WTC11 (cell line): Measurements from ENCODE around the gene CNTLN. TPM values are rescaled to one million over a fixed set of nuclear protein-coding genes. Genes with fewer than 3 reads are reported as not detected.

Experiments
- ATAC-seq: fragments of 200-7000 bp; cut with Tn5 transposase; 2 replicates; pipeline ENCODE4 v1.10.0; 2021; ENCODE audit warnings: mild to moderate bottlenecking, moderate library complexity
- CTCF ChIA-PET: fragments of 300-600 bp; sonication (Branson Sonifier 250); formaldehyde crosslinking; loops from one replicate; lab custom pipeline; 2021; ENCODE audit warnings: antibody characterized with exemption; lab: Charles Lee
- POLR2A ChIA-PET: fragments of 350-600 bp; sonication (Branson Sonifier 250); formaldehyde crosslinking; loops from one replicate; lab custom pipeline; 2021; ENCODE audit warnings: antibody characterized with exemption; lab: Charles Lee
- DNase-seq: peaks from one replicate; pipeline ENCODE4 v3.0.0; 2021; ENCODE audit warnings: low spot score
- H3K27ac Mint-ChIP-seq: 2 replicates; pipeline ENCODE4 v1.8.0; 2021; ENCODE audit warnings: mixed read lengths
- H3K27me3 Mint-ChIP-seq: 2 replicates; pipeline ENCODE4 v1.8.0; 2021; ENCODE audit warnings: low read depth, mild to moderate bottlenecking, moderate library complexity, mixed read lengths
- H3K36me3 Mint-ChIP-seq: 2 replicates; pipeline ENCODE4 v1.8.0; 2021; ENCODE audit warnings: mixed read lengths
- H3K4me1 Mint-ChIP-seq: 2 replicates; pipeline ENCODE4 v1.8.0; 2022; ENCODE audit warnings: mixed read lengths
- H3K4me3 Mint-ChIP-seq: 2 replicates; pipeline ENCODE4 v1.8.0; 2021; ENCODE audit warnings: mild to moderate bottlenecking, moderate library complexity, mixed read lengths
- H3K9me3 Mint-ChIP-seq: 2 replicates; pipeline ENCODE4 v1.8.0; 2021; ENCODE audit warnings: mixed read lengths
- ATF1 ChIP-seq: sonication (generic); formaldehyde crosslinking; IDR thresholded peaks from 2 replicates; pipeline ENCODE4 v1.8.1; 2023; ENCODE audit warnings: mild to moderate bottlenecking, moderate library complexity, missing genetic modification reagents
- CREB1 ChIP-seq: sonication (generic); formaldehyde crosslinking; IDR thresholded peaks from 2 replicates; pipeline ENCODE4 v1.8.0; 2023; ENCODE audit warnings: mild to moderate bottlenecking, missing genetic modification reagents
- ELF4 ChIP-seq: sonication (generic); formaldehyde crosslinking; IDR thresholded peaks from 2 replicates; pipeline ENCODE4 v1.8.1; 2022; ENCODE audit warnings: low read depth, mild to moderate bottlenecking, moderate library complexity, missing genetic modification reagents
- ESRRA ChIP-seq: sonication (generic); formaldehyde crosslinking; IDR thresholded peaks from 2 replicates; pipeline ENCODE4 v1.8.1; 2022; ENCODE audit warnings: mild to moderate bottlenecking, missing genetic modification reagents, borderline replicate concordance
- FOXJ3 ChIP-seq: sonication (generic); formaldehyde crosslinking; IDR thresholded peaks from 2 replicates; pipeline ENCODE4 v1.9.0; 2021; ENCODE audit warnings: missing genetic modification reagents, mild to moderate bottlenecking, borderline replicate concordance
- FOXK1 ChIP-seq: sonication (generic); formaldehyde crosslinking; IDR thresholded peaks from 2 replicates; pipeline ENCODE4 v1.8.0; 2022; ENCODE audit warnings: mild to moderate bottlenecking, moderate library complexity, missing genetic modification reagents
- FOXP1 ChIP-seq: sonication (generic); formaldehyde crosslinking; IDR thresholded peaks from 2 replicates; pipeline ENCODE4 v1.8.0; 2022; ENCODE audit warnings: missing genetic modification reagents, mild to moderate bottlenecking, moderate library complexity, borderline replicate concordance
- JUN ChIP-seq: sonication (generic); formaldehyde crosslinking; IDR thresholded peaks from 2 replicates; pipeline ENCODE4 v1.8.0; 2023; ENCODE audit warnings: mild to moderate bottlenecking, missing genetic modification reagents
- SOX15 ChIP-seq: fragments of 250-450 bp; sonication (Bioruptor Pico); IDR thresholded peaks from 2 replicates; pipeline ENCODE4 v1.9.0; 2021; ENCODE audit warnings: mild to moderate bottlenecking
- TP53 ChIP-seq: sonication (generic); formaldehyde crosslinking; IDR thresholded peaks from 2 replicates; pipeline ENCODE4 v1.8.1; 2023; ENCODE audit warnings: mild to moderate bottlenecking, missing genetic modification reagents
- ZNF416 ChIP-seq: fragments of 250-450 bp; sonication (Bioruptor Pico); IDR thresholded peaks from 2 replicates; pipeline ENCODE4 v1.9.0; 2021; ENCODE audit warnings: mild to moderate bottlenecking, inconsistent platforms
- ZNF423 ChIP-seq: fragments of 250-450 bp; sonication (Bioruptor Pico); IDR thresholded peaks from 2 replicates; pipeline ENCODE4 v2.1.2; 2022; ENCODE audit warnings: mild to moderate bottlenecking, moderate library complexity
- total RNA-seq: library from RNA; stranded (reverse); gene quantifications from 3 replicates; pipeline ENCODE4 v1.2.3, GENCODE V29; 2021
- TF ChIP-seq, protein P1 (sequence below): fragments of 250-450 bp; sonication (Bioruptor Pico); IDR thresholded peaks from 2 replicates; pipeline ENCODE4 v1.9.0; 2021; ENCODE audit warnings: mild to moderate bottlenecking
- TF ChIP-seq, protein P2 (sequence below): sonication (generic); formaldehyde crosslinking; IDR thresholded peaks from 2 replicates; pipeline ENCODE4 v1.8.0; 2022; ENCODE audit warnings: mild to moderate bottlenecking, missing genetic modification reagents
- TF ChIP-seq, protein P3 (sequence below): sonication (generic); formaldehyde crosslinking; IDR thresholded peaks from 2 replicates; pipeline ENCODE4 v1.8.1; 2023; ENCODE audit warnings: mild to moderate bottlenecking, missing genetic modification reagents, moderate library complexity
- TF ChIP-seq, protein P4 (sequence below): sonication (generic); formaldehyde crosslinking; IDR thresholded peaks from 2 replicates; pipeline ENCODE4 v1.8.1; 2023; ENCODE audit warnings: mild to moderate bottlenecking, missing genetic modification reagents
- TF ChIP-seq, protein P5 (sequence below): fragments of 250-450 bp; sonication (Bioruptor Pico); IDR thresholded peaks from 2 replicates; pipeline ENCODE4 v1.9.0; 2021; ENCODE audit warnings: mild to moderate bottlenecking
- TF ChIP-seq, protein P6 (sequence below): sonication (generic); formaldehyde crosslinking; IDR thresholded peaks from 2 replicates; pipeline ENCODE4 v1.8.1; 2023; ENCODE audit warnings: mild to moderate bottlenecking, moderate library complexity, missing genetic modification reagents
- TF ChIP-seq, protein P7 (sequence below): fragments of 250-450 bp; sonication (Bioruptor Pico); IDR thresholded peaks from 2 replicates; pipeline ENCODE4 v1.8.0; 2021; ENCODE audit warnings: mild to moderate bottlenecking

The CNTLN gene
- total RNA-seq, 1 experiment from 2014 or later: 13.4 TPM

DNA sequence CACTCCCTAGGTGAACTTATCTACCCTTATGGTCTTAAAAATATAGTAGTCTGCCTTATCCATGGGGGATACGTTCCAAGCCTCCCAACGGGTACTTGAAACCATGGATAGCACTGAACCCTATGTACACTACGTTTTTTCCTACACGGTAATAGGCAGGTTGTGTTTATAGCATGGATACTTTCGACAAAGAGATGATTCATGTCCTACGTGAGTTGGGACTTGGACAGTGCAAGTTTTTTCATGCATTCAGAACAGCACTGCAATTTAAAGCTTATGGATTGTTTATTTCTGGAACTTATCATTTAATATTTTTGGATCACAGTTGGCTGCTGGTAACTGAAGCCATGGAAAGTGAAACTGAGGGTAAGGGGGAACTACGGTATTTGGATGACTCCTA is 88.1 kb downstream of the CNTLN start:
- H3K27ac Mint-ChIP-seq: no peak overlapping the region
- H3K27me3 Mint-ChIP-seq: no peaks in the 10 kb centered on the region
- ChIA-PET POLR2A (no interaction called here), CTCF (no interaction called here)
- ATAC-seq: no peak
- TF ChIP-seq, protein P1, sequence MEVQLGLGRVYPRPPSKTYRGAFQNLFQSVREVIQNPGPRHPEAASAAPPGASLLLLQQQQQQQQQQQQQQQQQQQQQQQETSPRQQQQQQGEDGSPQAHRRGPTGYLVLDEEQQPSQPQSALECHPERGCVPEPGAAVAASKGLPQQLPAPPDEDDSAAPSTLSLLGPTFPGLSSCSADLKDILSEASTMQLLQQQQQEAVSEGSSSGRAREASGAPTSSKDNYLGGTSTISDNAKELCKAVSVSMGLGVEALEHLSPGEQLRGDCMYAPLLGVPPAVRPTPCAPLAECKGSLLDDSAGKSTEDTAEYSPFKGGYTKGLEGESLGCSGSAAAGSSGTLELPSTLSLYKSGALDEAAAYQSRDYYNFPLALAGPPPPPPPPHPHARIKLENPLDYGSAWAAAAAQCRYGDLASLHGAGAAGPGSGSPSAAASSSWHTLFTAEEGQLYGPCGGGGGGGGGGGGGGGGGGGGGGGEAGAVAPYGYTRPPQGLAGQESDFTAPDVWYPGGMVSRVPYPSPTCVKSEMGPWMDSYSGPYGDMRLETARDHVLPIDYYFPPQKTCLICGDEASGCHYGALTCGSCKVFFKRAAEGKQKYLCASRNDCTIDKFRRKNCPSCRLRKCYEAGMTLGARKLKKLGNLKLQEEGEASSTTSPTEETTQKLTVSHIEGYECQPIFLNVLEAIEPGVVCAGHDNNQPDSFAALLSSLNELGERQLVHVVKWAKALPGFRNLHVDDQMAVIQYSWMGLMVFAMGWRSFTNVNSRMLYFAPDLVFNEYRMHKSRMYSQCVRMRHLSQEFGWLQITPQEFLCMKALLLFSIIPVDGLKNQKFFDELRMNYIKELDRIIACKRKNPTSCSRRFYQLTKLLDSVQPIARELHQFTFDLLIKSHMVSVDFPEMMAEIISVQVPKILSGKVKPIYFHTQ (CRISPR knock-in tag): no peak
- TF ChIP-seq FOXK1 (CRISPR knock-in tag): no peak
- TF ChIP-seq, protein P2, sequence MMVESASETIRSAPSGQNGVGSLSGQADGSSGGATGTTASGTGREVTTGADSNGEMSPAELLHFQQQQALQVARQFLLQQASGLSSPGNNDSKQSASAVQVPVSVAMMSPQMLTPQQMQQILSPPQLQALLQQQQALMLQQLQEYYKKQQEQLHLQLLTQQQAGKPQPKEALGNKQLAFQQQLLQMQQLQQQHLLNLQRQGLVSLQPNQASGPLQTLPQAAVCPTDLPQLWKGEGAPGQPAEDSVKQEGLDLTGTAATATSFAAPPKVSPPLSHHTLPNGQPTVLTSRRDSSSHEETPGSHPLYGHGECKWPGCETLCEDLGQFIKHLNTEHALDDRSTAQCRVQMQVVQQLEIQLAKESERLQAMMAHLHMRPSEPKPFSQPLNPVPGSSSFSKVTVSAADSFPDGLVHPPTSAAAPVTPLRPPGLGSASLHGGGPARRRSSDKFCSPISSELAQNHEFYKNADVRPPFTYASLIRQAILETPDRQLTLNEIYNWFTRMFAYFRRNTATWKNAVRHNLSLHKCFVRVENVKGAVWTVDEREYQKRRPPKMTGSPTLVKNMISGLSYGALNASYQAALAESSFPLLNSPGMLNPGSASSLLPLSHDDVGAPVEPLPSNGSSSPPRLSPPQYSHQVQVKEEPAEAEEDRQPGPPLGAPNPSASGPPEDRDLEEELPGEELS: no peak
- no peak for TF ChIP-seq ELF4 (CRISPR knock-in tag)
- TF ChIP-seq TP53 (CRISPR knock-in tag): no peak
- TF ChIP-seq, protein P3, sequence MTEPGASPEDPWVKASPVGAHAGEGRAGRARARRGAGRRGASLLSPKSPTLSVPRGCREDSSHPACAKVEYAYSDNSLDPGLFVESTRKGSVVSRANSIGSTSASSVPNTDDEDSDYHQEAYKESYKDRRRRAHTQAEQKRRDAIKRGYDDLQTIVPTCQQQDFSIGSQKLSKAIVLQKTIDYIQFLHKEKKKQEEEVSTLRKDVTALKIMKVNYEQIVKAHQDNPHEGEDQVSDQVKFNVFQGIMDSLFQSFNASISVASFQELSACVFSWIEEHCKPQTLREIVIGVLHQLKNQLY (CRISPR knock-in tag): no peak
- no peak for TF ChIP-seq SOX15
- TF ChIP-seq ATF1 (CRISPR knock-in tag): no peak
- no peak for TF ChIP-seq CREB1 (CRISPR knock-in tag)
- TF ChIP-seq, protein P4, sequence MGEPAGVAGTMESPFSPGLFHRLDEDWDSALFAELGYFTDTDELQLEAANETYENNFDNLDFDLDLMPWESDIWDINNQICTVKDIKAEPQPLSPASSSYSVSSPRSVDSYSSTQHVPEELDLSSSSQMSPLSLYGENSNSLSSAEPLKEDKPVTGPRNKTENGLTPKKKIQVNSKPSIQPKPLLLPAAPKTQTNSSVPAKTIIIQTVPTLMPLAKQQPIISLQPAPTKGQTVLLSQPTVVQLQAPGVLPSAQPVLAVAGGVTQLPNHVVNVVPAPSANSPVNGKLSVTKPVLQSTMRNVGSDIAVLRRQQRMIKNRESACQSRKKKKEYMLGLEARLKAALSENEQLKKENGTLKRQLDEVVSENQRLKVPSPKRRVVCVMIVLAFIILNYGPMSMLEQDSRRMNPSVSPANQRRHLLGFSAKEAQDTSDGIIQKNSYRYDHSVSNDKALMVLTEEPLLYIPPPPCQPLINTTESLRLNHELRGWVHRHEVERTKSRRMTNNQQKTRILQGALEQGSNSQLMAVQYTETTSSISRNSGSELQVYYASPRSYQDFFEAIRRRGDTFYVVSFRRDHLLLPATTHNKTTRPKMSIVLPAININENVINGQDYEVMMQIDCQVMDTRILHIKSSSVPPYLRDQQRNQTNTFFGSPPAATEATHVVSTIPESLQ (CRISPR knock-in tag): no peak
- TF ChIP-seq, protein P5, sequence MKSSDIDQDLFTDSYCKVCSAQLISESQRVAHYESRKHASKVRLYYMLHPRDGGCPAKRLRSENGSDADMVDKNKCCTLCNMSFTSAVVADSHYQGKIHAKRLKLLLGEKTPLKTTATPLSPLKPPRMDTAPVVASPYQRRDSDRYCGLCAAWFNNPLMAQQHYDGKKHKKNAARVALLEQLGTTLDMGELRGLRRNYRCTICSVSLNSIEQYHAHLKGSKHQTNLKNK (CRISPR knock-in tag): no peak
- no peak for TF ChIP-seq ZNF423
- TF ChIP-seq, protein P6, sequence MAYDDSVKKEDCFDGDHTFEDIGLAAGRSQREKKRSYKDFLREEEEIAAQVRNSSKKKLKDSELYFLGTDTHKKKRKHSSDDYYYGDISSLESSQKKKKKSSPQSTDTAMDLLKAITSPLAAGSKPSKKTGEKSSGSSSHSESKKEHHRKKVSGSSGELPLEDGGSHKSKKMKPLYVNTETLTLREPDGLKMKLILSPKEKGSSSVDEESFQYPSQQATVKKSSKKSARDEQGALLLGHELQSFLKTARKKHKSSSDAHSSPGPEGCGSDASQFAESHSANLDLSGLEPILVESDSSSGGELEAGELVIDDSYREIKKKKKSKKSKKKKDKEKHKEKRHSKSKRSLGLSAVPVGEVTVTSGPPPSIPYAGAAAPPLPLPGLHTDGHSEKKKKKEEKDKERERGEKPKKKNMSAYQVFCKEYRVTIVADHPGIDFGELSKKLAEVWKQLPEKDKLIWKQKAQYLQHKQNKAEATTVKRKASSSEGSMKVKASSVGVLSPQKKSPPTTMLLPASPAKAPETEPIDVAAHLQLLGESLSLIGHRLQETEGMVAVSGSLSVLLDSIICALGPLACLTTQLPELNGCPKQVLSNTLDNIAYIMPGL (CRISPR knock-in tag): no peak
- no peak for TF ChIP-seq FOXP1 (CRISPR knock-in tag)
- TF ChIP-seq ESRRA (CRISPR knock-in tag): no peak
- TF ChIP-seq FOXJ3: no peak
- TF ChIP-seq, protein P7, sequence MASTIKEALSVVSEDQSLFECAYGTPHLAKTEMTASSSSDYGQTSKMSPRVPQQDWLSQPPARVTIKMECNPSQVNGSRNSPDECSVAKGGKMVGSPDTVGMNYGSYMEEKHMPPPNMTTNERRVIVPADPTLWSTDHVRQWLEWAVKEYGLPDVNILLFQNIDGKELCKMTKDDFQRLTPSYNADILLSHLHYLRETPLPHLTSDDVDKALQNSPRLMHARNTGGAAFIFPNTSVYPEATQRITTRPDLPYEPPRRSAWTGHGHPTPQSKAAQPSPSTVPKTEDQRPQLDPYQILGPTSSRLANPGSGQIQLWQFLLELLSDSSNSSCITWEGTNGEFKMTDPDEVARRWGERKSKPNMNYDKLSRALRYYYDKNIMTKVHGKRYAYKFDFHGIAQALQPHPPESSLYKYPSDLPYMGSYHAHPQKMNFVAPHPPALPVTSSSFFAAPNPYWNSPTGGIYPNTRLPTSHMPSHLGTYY (CRISPR knock-in tag): no peak
- no peak for TF ChIP-seq JUN (CRISPR knock-in tag)
- TF ChIP-seq ZNF416: no peak
- peaks cover 7% of the 10 kb centered on the region for H3K4me1 Mint-ChIP-seq
- DNase-seq: no peak
- H3K36me3 Mint-ChIP-seq: no peaks in the 10 kb centered on the region
- H3K9me3 Mint-ChIP-seq: 0 out of 2 replicates have a peak, but pooled peaks cover 3% of the 10 kb centered on the region
- H3K4me3 Mint-ChIP-seq: no peak overlapping the region
